ENCODE results near the gene TXNDC17.
"Not testable (repeated sequence)": the region's sequence is repeated elsewhere in the genome, so short reads cannot be mapped to it uniquely, and the experiment has no call there.

TXNDC17 gene

GRCh38 chr17:6688944-6689343, 48.1 kb downstream of the TXNDC17 start:
- H3K4me3 ChIP-seq (ENCODE audit: low read length), result no peak overlapping the region
- H3K9ac ChIP-seq (ENCODE audit: low read length), result no peak overlapping the region
- no peaks in the 10 kb centered on the region for H3K9me3 ChIP-seq (ENCODE audit: control insufficient read depth, low read length)
- no peaks in the 10 kb centered on the region for H3K36me3 ChIP-seq (ENCODE audit: control insufficient read depth, insufficient read depth, low read length, severe bottlenecking)
- H3K27me3 ChIP-seq (replicated peaks; ENCODE audit: control insufficient read depth, insufficient read depth, low read length), result peaks cover 56% of the 10 kb centered on the region
- no peak for DNase-seq (ENCODE audit: low read depth)
- no peaks in the 10 kb centered on the region for H3K4me1 ChIP-seq (ENCODE audit: control insufficient read depth, insufficient read depth, low read length)

- Histone ChIP-seq H3K4me1 (ENCODE audit: control insufficient read depth, insufficient read depth, low read length) (no peaks in the 10 kb centered on the region), H3K9me3 (ENCODE audit: control insufficient read depth, low read length) (peaks cover 2% of the 10 kb centered on the region), H3K9ac (ENCODE audit: low read length) (no peak overlapping the region), H3K4me3 (ENCODE audit: low read length) (no peak overlapping the region), H3K36me3 (ENCODE audit: control insufficient read depth, insufficient read depth, low read length, severe bottlenecking) (no peaks in the 10 kb centered on the region), H3K27me3 (replicated peaks; ENCODE audit: control insufficient read depth, insufficient read depth, low read length) (peaks cover 56% of the 10 kb centered on the region)
- no peak for DNase-seq (ENCODE audit: low read depth)
These were observed 49.8 kb downstream of the TXNDC17 start for GRCh38 chr17:6690641-6691040.

- Histone ChIP-seq H3K4me1 (ENCODE audit: control insufficient read depth, insufficient read depth, low read length) (no peaks in the 10 kb centered on the region), H3K27me3 (replicated peaks; ENCODE audit: control insufficient read depth, insufficient read depth, low read length) (peaks cover 47% of the 10 kb centered on the region), H3K36me3 (ENCODE audit: control insufficient read depth, insufficient read depth, low read length, severe bottlenecking) (no peaks in the 10 kb centered on the region), H3K9me3 (ENCODE audit: control insufficient read depth, low read length) (peaks cover 2% of the 10 kb centered on the region), H3K9ac (ENCODE audit: low read length) (no peak overlapping the region), H3K4me3 (ENCODE audit: low read length) (no peak overlapping the region)
- no peak for DNase-seq (ENCODE audit: low read depth)
These were observed 50.7 kb downstream of the TXNDC17 start for GRCh38 chr17:6691546-6691945.

- not testable (repeated sequence) for DNase-seq (ENCODE audit: low read depth); H3K4me3 ChIP-seq (ENCODE audit: low read length); H3K9me3 ChIP-seq (ENCODE audit: control insufficient read depth, low read length); H3K36me3 ChIP-seq (ENCODE audit: control insufficient read depth, insufficient read depth, low read length, severe bottlenecking); H3K4me1 ChIP-seq (ENCODE audit: control insufficient read depth, insufficient read depth, low read length); H3K9ac ChIP-seq (ENCODE audit: low read length)
- H3K27me3 ChIP-seq (replicated peaks; ENCODE audit: control insufficient read depth, insufficient read depth, low read length), result peaks cover 43% of the 10 kb centered on the region
These were observed 51.1 kb downstream of the TXNDC17 start for GRCh38 chr17:6691958-6692357.

Data from adipocyte (in vitro differentiated cells).